ENCODE results near the gene PRUNE2. TPM values are rescaled to one million over a fixed set of nuclear protein-coding genes. Genes with fewer than 3 reads are reported as not detected.

The PRUNE2 gene
- total and polyA plus RNA-seq, 4 donors: 3.8 to 18.1 (median 7.8) TPM

GRCh38 chr9:76628155-76628554, 277.8 kb downstream of the PRUNE2 start:
- DNase-seq: no peak
- Histone ChIP-seq H3K4me3 (no peak overlapping the region), H3K36me3 (ENCODE audit: control insufficient read depth in 4 of 4, insufficient read depth in 4 of 4, low read length in 4 of 4) (no peaks in the 10 kb centered on the region), H3K27me3 (ENCODE audit: control insufficient read depth in 3 of 3, insufficient read depth in 3 of 3, low read length in 2 of 3) (no peaks in the 10 kb centered on the region), H3K27ac (ENCODE audit: low read depth in 1 of 2, low read length in 1 of 2) (no peak overlapping the region), H3K9ac (ENCODE audit: insufficient read depth in 1 of 2, low read length in 2 of 2) (no peak overlapping the region), H3K9me3 (ENCODE audit: control insufficient read depth in 4 of 4, insufficient read depth in 3 of 4, low read length in 3 of 4) (no peaks in the 10 kb centered on the region), H3K4me1 (ENCODE audit: control insufficient read depth in 5 of 5, insufficient read depth in 5 of 5, low read length in 5 of 5) (peaks cover 0 to 3% (median 0%) of the 10 kb centered on the region in 5 donors)
- WGBS, 2 donors: 85 to 94% methylated on average over 5 of the region's 5 CpGs
- no peak for TF ChIP-seq CTCF (IDR thresholded peaks at IDR 0.05; ENCODE audit: control extremely low read depth, extremely low read depth)
- ATAC-seq (ENCODE audit: insufficient read depth, low FRiP score): no peak

GRCh38 chr9:76626980-76627379, 278.9 kb downstream of the PRUNE2 start:
- 80 to 82% methylated on average over 7 of the region's 7 CpGs for WGBS, 2 donors
- no peak for ATAC-seq (ENCODE audit: insufficient read depth, low FRiP score)

GRCh38 chr9:76626141-76626540, 279.8 kb downstream of the PRUNE2 start:
- no peak for DNase-seq
- no peak for TF ChIP-seq CTCF (IDR thresholded peaks at IDR 0.05; ENCODE audit: control extremely low read depth, extremely low read depth)
- H3K9me3 ChIP-seq (ENCODE audit: control insufficient read depth in 4 of 4, insufficient read depth in 3 of 4, low read length in 3 of 4): no peaks in the 10 kb centered on the region
- WGBS, 2 donors: 79 to 80% methylated on average over 1 of the region's 1 CpG
- no peaks in the 10 kb centered on the region for H3K36me3 ChIP-seq (ENCODE audit: control insufficient read depth in 4 of 4, insufficient read depth in 4 of 4, low read length in 4 of 4)
- H3K9ac ChIP-seq (ENCODE audit: insufficient read depth in 1 of 2, low read length in 2 of 2): no peak overlapping the region
- H3K4me3 ChIP-seq: no peak overlapping the region
- peaks cover 0 to 3% (median 0%) of the 10 kb centered on the region in 5 donors for H3K4me1 ChIP-seq (ENCODE audit: control insufficient read depth in 5 of 5, insufficient read depth in 5 of 5, low read length in 5 of 5)
- no peaks in the 10 kb centered on the region for H3K27me3 ChIP-seq (ENCODE audit: control insufficient read depth in 3 of 3, insufficient read depth in 3 of 3, low read length in 2 of 3)
- H3K27ac ChIP-seq (ENCODE audit: low read depth in 1 of 2, low read length in 1 of 2): no peak overlapping the region
- ATAC-seq (ENCODE audit: insufficient read depth, low FRiP score): no peak

More at GRCh38 chr9:76626980-76627379, 278.9 kb downstream of the PRUNE2 start:
- Histone ChIP-seq H3K4me3 (no peak overlapping the region), H3K36me3 (ENCODE audit: control insufficient read depth in 4 of 4, insufficient read depth in 4 of 4, low read length in 4 of 4) (no peaks in the 10 kb centered on the region), H3K9me3 (ENCODE audit: control insufficient read depth in 4 of 4, insufficient read depth in 3 of 4, low read length in 3 of 4) (no peaks in the 10 kb centered on the region), H3K27ac (ENCODE audit: low read depth in 1 of 2, low read length in 1 of 2) (no peak overlapping the region), H3K4me1 (ENCODE audit: control insufficient read depth in 5 of 5, insufficient read depth in 5 of 5, low read length in 5 of 5) (peaks cover 0 to 3% (median 0%) of the 10 kb centered on the region in 5 donors), H3K9ac (ENCODE audit: insufficient read depth in 1 of 2, low read length in 2 of 2) (no peak overlapping the region), H3K27me3 (ENCODE audit: control insufficient read depth in 3 of 3, insufficient read depth in 3 of 3, low read length in 2 of 3) (no peaks in the 10 kb centered on the region)
- TF ChIP-seq CTCF (IDR thresholded peaks at IDR 0.05; ENCODE audit: control extremely low read depth, extremely low read depth): no peak
- no peak for DNase-seq

GRCh38 chr9:76624391-76625048, 281.4 kb downstream of the PRUNE2 start:
- ATAC-seq (ENCODE audit: insufficient read depth, low FRiP score) (no peak), DNase-seq (no peak)
- no peak overlapping the region for H3K9ac ChIP-seq (ENCODE audit: insufficient read depth in 1 of 2, low read length in 2 of 2)
- no peaks in the 10 kb centered on the region for H3K27me3 ChIP-seq (ENCODE audit: control insufficient read depth in 3 of 3, insufficient read depth in 3 of 3, low read length in 2 of 3)
- 87 to 91% methylated on average over 5 of the region's 5 CpGs for WGBS, 2 donors
- no peaks in the 10 kb centered on the region for H3K9me3 ChIP-seq (ENCODE audit: control insufficient read depth in 4 of 4, insufficient read depth in 3 of 4, low read length in 3 of 4)
- no peak for TF ChIP-seq CTCF (IDR thresholded peaks at IDR 0.05; ENCODE audit: control extremely low read depth, extremely low read depth)
- H3K36me3 ChIP-seq (ENCODE audit: control insufficient read depth in 4 of 4, insufficient read depth in 4 of 4, low read length in 4 of 4): no peaks in the 10 kb centered on the region
- no peak overlapping the region for H3K4me3 ChIP-seq
- H3K27ac ChIP-seq (ENCODE audit: low read depth in 1 of 2, low read length in 1 of 2): no peak overlapping the region
- peaks cover 0 to 16% (median 4%) of the 10 kb centered on the region in 5 donors for H3K4me1 ChIP-seq (ENCODE audit: control insufficient read depth in 5 of 5, insufficient read depth in 5 of 5, low read length in 5 of 5)
